ENCODE results near the gene TEX13D. TPM values are rescaled to one million over a fixed set of nuclear protein-coding genes. Genes with fewer than 3 reads are reported as not detected.

The TEX13D gene
- total and polyA plus RNA-seq, 9 of the 15 experiments (the other 6 are each of a cell fraction or from before 2014, with no cell fraction given), result 0.06 TPM; not detected in 8

DNA sequence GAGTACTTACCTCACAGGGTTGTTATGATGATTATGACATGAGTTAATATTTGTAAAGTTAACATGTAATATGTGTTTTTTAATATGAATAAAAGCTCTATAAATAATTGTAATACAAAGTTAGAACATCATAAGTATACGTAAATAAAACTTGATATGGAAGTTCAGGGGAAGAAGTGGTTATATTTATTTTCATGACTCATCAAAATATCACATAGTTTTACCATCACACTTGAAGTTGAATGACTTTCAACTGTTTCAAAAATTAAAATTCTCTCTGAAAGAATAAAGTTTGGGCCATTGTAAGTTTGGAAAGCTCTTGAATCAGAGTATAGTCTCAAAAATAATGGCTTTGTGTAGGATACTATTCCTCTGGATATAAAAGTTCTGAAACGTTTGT, 22.2 kb downstream of the TEX13D start:
- WGBS (ENCODE audit: insufficient coverage, low coverage, missing lambda C conversion rate), result 37% methylated on average over 2 of the region's 2 CpGs
- Histone ChIP-seq H3K4me2 (ENCODE audit: insufficient read depth, low read length) (no peak overlapping the region), H4K20me1 (replicated peaks; ENCODE audit: control insufficient read depth, insufficient read depth, low read length) (no peaks in the 10 kb centered on the region), H3K9ac (ENCODE audit: insufficient read depth in 1 of 2, low read depth in 2 of 2, low read length in 2 of 2) (no peak overlapping the region), H3K9me3 (replicated peaks; ENCODE audit: control insufficient read depth, insufficient read depth, low read depth, low read length) (no peaks in the 10 kb centered on the region), H3K4me1 (replicated peaks in 1 of 2; ENCODE audit: control insufficient read depth in 2 of 2, insufficient read depth in 2 of 2, low read length in 2 of 2) (peaks cover 0 to 7% of the 10 kb centered on the region in 2 experiments; a peak in 2 of 5 replicates), H3K27ac (ENCODE audit: extremely low read depth, low read depth, low read length) (no peak overlapping the region), H3K27me3 (ENCODE audit: control insufficient read depth in 2 of 2, insufficient read depth in 2 of 2, low read length in 2 of 2) (no peaks in the 10 kb centered on the region), H3K4me3 (no peak overlapping the region), H3K9me1 (ENCODE audit: control insufficient read depth, insufficient read depth, low read length) (no peaks in the 10 kb centered on the region), H3K79me2 (ENCODE audit: control insufficient read depth, insufficient read depth, low read length) (no peaks in the 10 kb centered on the region), H3K36me3 (ENCODE audit: control insufficient read depth, insufficient read depth, low read length) (no peaks in the 10 kb centered on the region; the same call in 2 of the 3 replicates), H2AFZ (ENCODE audit: low read depth, low read length) (peak overlapping the region; percentile 91)
- no TSS peak for BruUV-seq (replicated peaks)
- ChIA-PET CTCF (ENCODE audit: low intra/inter-chr PET ratio) (no interaction called here), POLR2A (no interaction called here)
- no peak for ATAC-seq
- intact Hi-C loops (cut with micrococcal nuclease) (no loop called here), in situ Hi-C loops (cut with MboI) (no loop called here)
- no peak for FAIRE-seq
- no peak for DNase-seq (ENCODE audit: extremely low read depth in 1 of 4, low spot score in 3 of 4)
- TF ChIP-seq MXI1 (IDR thresholded peaks at IDR 0.05; ENCODE audit: low read depth, low read length), result no peak
- TF ChIP-seq MCM7 (IDR thresholded peaks at IDR 0.05), result no peak
- TF ChIP-seq KLF16 (IDR thresholded peaks at IDR 0.05), result no peak
- TF ChIP-seq NR4A1 (CRISPR knock-in tag; IDR thresholded peaks at IDR 0.05), result no peak
- no peak for TF ChIP-seq NR4A1 (tag; IDR thresholded peaks at IDR 0.05)
- peak; percentile 92 for TF ChIP-seq MAFF (IDR thresholded peaks at IDR 0.05; ENCODE audit: low read length)
- TF ChIP-seq RBM34 (IDR thresholded peaks at IDR 0.05; ENCODE audit: borderline replicate concordance, insufficient read depth, low read length), result no peak
- no peak for TF ChIP-seq NFIC (IDR thresholded peaks at IDR 0.05)
- no peak for TF ChIP-seq CREB5 (CRISPR knock-in tag; IDR thresholded peaks at IDR 0.05)
- no peak for TF ChIP-seq ZBTB43 (CRISPR knock-in tag; IDR thresholded peaks at IDR 0.05)
- peak; percentile 94 for TF ChIP-seq C11orf30 (IDR thresholded peaks at IDR 0.05; ENCODE audit: low read depth)
- TF ChIP-seq TCF7L2 (IDR thresholded peaks at IDR 0.05; ENCODE audit: low read depth, low read length), result no peak
- TF ChIP-seq, protein P1, sequence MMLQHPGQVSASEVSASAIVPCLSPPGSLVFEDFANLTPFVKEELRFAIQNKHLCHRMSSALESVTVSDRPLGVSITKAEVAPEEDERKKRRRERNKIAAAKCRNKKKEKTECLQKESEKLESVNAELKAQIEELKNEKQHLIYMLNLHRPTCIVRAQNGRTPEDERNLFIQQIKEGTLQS (IDR thresholded peaks at IDR 0.05), result 0 out of 2 replicates have a peak, but pooled peaks have one; percentile 8
- TF ChIP-seq, protein P1 (CRISPR knock-in tag; conservative IDR thresholded peaks at IDR 0.05), result no peak
- TF ChIP-seq HDAC6 (IDR thresholded peaks at IDR 0.05; ENCODE audit: low read depth, low read length), result no peak
- peak; percentile 38; the same call in 1 of the 2 replicates for TF ChIP-seq NFE2L1 (tag; IDR thresholded peaks at IDR 0.05; ENCODE audit: borderline replicate concordance, low read depth)
- peak; percentile 97 for TF ChIP-seq ZNF316 (IDR thresholded peaks at IDR 0.05)
- TF ChIP-seq BCL6 (CRISPR knock-in tag; IDR thresholded peaks at IDR 0.05), result no peak
- no peak for TF ChIP-seq POLR2A (conservative IDR thresholded peaks at IDR 0.05)
- no peak for TF ChIP-seq ZNF76 (CRISPR knock-in tag; IDR thresholded peaks at IDR 0.05; ENCODE audit: borderline replicate concordance)
- TF ChIP-seq ZNF41 (CRISPR knock-in tag; conservative IDR thresholded peaks at IDR 0.05), result no peak
- peak; percentile 89 for TF ChIP-seq MAFG (tag; conservative IDR thresholded peaks at IDR 0.05)
- no peak for TF ChIP-seq SMAD4 (CRISPR knock-in tag; conservative IDR thresholded peaks at IDR 0.05)

Measured in K562 (cell line).